ENCODE results near the gene BAIAP2. TPM values are rescaled to one million over a fixed set of nuclear protein-coding genes. Genes with fewer than 3 reads are reported as not detected.

BAIAP2 gene
- total and polyA plus RNA-seq, 8 donors: 21.1 to 263 (median 56.3) TPM

- WGBS, 5 donors: 86 to 90% (median 87%) methylated on average over 12 to 19 of the region's 19 CpGs
- no peak for TF ChIP-seq CTCF (IDR thresholded peaks at IDR 0.05)
- no peak for TF ChIP-seq EP300 (IDR thresholded peaks at IDR 0.05)
- no peak for TF ChIP-seq POLR2A (IDR thresholded peaks at IDR 0.05)
- no peak for TF ChIP-seq POLR2AphosphoS5 (IDR thresholded peaks at IDR 0.05)
- Histone ChIP-seq H3K27me3 (peaks cover 0 to 58% (median 22%) of the 10 kb centered on the region in 3 donors), H3K4me1 (peaks cover 6 to 25% (median 23%) of the 10 kb centered on the region in 4 donors), H3K9me3 (no peaks in the 10 kb centered on the region), H3K27ac (no peak overlapping the region), H3K36me3 (no peaks in the 10 kb centered on the region), H3K4me3 (no peak overlapping the region)
- no peak for DNase-seq
- intact Hi-C loops (cut with DNase I; ENCODE audit: low total_unique reads): no loop called here
Measured at GRCh38 chr17:81163051-81163695, 128.2 kb downstream of the BAIAP2 start.

GRCh38 chr17:81163703-81164370, 128.9 kb downstream of the BAIAP2 start:
- DNase-seq: no peak
- TF ChIP-seq CTCF (IDR thresholded peaks at IDR 0.05) (no peak), EP300 (IDR thresholded peaks at IDR 0.05) (no peak), POLR2A (IDR thresholded peaks at IDR 0.05) (no peak), POLR2AphosphoS5 (IDR thresholded peaks at IDR 0.05) (no peak)
- Histone ChIP-seq H3K9me3 (no peaks in the 10 kb centered on the region), H3K27ac (no peak overlapping the region), H3K4me1 (peaks cover 6 to 25% (median 23%) of the 10 kb centered on the region in 4 donors), H3K36me3 (no peaks in the 10 kb centered on the region), H3K4me3 (no peak overlapping the region), H3K27me3 (peaks cover 0 to 63% (median 22%) of the 10 kb centered on the region in 3 donors)
- 80 to 92% (median 87%) methylated on average over 12 to 15 of the region's 15 CpGs for WGBS, 5 donors
- intact Hi-C loops (cut with DNase I; ENCODE audit: low total_unique reads): no loop called here

GRCh38 chr17:81164371-81165245, 129.7 kb downstream of the BAIAP2 start:
- DNase-seq: peak; percentile 53 to 76
- H3K9me3 ChIP-seq: no peaks in the 10 kb centered on the region
- no peaks in the 10 kb centered on the region for H3K36me3 ChIP-seq
- peak overlapping the region; percentile 40 to 50 (median 48) for H3K4me3 ChIP-seq
- H3K27me3 ChIP-seq: peaks cover 0 to 64% (median 22%) of the 10 kb centered on the region in 3 donors
- TF ChIP-seq POLR2AphosphoS5 (IDR thresholded peaks at IDR 0.05): peak in 1 of 3 donors; percentile 20
- no peak for TF ChIP-seq CTCF (IDR thresholded peaks at IDR 0.05)
- TF ChIP-seq POLR2A (IDR thresholded peaks at IDR 0.05): no peak
- TF ChIP-seq EP300 (IDR thresholded peaks at IDR 0.05): no peak
- H3K27ac ChIP-seq: peak overlapping the region; percentile 53 to 69 (median 63)
- H3K4me1 ChIP-seq: peaks cover 6 to 25% (median 22%) of the 10 kb centered on the region in 4 donors
- intact Hi-C loops (cut with DNase I; ENCODE audit: low total_unique reads): no loop called here
- 24 to 45% (median 34%) methylated on average over 11 to 19 of the region's 19 CpGs for WGBS, 5 donors
